Testis (tissue), 3 donors: ENCODE data around the gene SOSTDC1. TPM values are rescaled to one million over a fixed set of nuclear protein-coding genes. Genes with fewer than 3 reads are reported as not detected.

ENCODE experiments used
- DNase-seq: peaks from one replicate; pipeline ENCODE4 v3.0.0-alpha.2; 2019
- H3K27ac ChIP-seq, 2 donors: fragments of 200-600 bp; sonication (generic); one replicate each; pipeline ENCODE4 v1.5.1; 2019
- H3K27me3 ChIP-seq: fragments of 200-600 bp; sonication (generic); one replicate; pipeline ENCODE4 v1.5.1; 2019
- H3K36me3 ChIP-seq: fragments of 200-600 bp; sonication (generic); one replicate; pipeline ENCODE4 v1.5.1; 2017; ENCODE audit warnings: low read depth; ENCODE audit errors: missing control alignments
- H3K4me1 ChIP-seq: fragments of 200-600 bp; sonication (generic); one replicate; pipeline ENCODE4 v1.5.1; 2019
- H3K4me3 ChIP-seq, 2 donors: fragments of 200-600 bp; sonication (generic); one replicate each; pipeline ENCODE4 v1.5.1; 2017 to 2019
- H3K9me3 ChIP-seq: fragments of 200-600 bp; sonication (generic); one replicate; pipeline ENCODE4 v1.5.1; 2017
- POLR2A ChIP-seq: fragments of 450-650 bp; IDR thresholded peaks from one replicate; pipeline ENCODE4 v1.6.1; 2017; ENCODE audit warnings: antibody characterized with exemption, mild to moderate bottlenecking, moderate library complexity
- WGBS, 2 donors: methylation state at CpG; one replicate each; pipeline ENCODE4 v1.1.5; 2018; 5-methylcytosine and 5-hydroxymethylcytosine counted together
- intact Hi-C: fragments of 100-400 bp; cut with DNase I; formaldehyde crosslinking; loops from one replicate; pipeline ENCODE4 v1.15.1; 2023; ENCODE audit warnings: low total_unique reads
- polyA plus RNA-seq: library from polyadenylated mRNA; stranded (reverse); fragments of 350-450 nt; fragmentation: Illumina TruSeq; extraction: RNeasy Lipid Tissue Mini Kit (QIAGEN cat#74804); gene quantifications from one replicate; pipeline ENCODE4 v1.2.3, GENCODE V29; 2014; ENCODE audit warnings: low read depth, low replicate concordance; ENCODE audit not compliant: insufficient read depth
- total RNA-seq, 2 donors: library from RNA; depleted of rRNA; stranded (reverse); fragments of >200 nt; gene quantifications; one replicate each; pipeline ENCODE4 v1.2.3, GENCODE V29; 2016
- TF ChIP-seq, protein P1 (sequence below), 3 experiments: fragments of 450-650 bp in 2 of 3; fragments of 200-600 bp in 1 of 3; sonication (generic) in 1 of 3; IDR thresholded peaks; one replicate each; pipeline ENCODE4 v1.5.1; 2016 to 2019; ENCODE audit warnings: antibody characterized with exemption in 3 of 3, mild to moderate bottlenecking in 2 of 3, moderate library complexity in 1 of 3

Gene SOSTDC1
- total and polyA plus RNA-seq, 3 donors from 2014 or later: 1.5 to 5.1 (median 3.8) TPM

DNA sequence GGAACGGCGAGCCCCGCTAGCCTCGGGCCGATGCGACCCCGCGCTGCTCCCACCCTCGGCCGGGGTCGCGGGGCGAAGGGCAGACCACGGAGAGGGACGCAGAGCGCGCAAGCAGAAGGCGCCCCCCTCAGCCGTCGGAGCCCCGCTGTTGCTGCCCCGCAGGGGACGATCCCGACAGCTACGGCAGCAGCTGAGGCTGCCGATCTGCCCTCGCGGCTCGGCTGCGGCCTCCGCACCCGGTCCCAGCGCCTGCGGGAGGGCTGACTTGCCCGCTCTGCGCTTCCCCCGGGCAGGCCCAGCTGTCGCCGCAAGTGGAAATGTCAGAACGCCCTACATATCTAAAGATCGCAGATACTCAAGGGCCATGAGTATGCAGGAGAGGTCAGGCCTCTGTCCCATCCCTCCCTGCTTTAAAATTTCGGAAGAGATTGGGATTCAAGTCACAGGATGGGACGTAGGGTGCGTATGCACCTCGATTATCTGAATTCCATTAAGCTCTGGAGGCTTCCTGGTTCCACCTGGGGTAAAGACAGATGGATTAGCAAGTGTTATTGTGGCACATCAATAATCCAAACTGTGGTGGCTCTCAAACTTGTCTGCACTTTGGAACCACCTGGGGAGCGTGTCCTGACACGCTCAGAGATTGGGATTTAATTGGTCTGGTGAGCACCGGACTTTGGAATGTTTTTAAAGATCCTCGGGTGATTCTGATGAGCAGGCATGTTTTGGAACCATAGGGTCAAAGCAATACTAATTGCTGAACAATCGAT is 44.0 kb downstream of the SOSTDC1 start, which contains the start of gene CRPPA:
Gene CRPPA, minus strand, starts transcription at position 206 of the 770 bp plus-strand sequence. CDS start 216 bp downstream, outside the sequence.
- Histone ChIP-seq H3K27ac (peak within 1 kb of the TSS; percentile 93 to 98), H3K27me3 (no peaks in the 10 kb centered on the region), H3K9me3 (no peaks in the 10 kb centered on the region), H3K36me3 (no peaks in the 10 kb centered on the region), H3K4me3 (peak within 1 kb of the TSS; percentile 72 to 77), H3K4me1 (peaks cover 16% of the 10 kb centered on the region)
- no peak for TF ChIP-seq POLR2A
- TF ChIP-seq, protein P1, sequence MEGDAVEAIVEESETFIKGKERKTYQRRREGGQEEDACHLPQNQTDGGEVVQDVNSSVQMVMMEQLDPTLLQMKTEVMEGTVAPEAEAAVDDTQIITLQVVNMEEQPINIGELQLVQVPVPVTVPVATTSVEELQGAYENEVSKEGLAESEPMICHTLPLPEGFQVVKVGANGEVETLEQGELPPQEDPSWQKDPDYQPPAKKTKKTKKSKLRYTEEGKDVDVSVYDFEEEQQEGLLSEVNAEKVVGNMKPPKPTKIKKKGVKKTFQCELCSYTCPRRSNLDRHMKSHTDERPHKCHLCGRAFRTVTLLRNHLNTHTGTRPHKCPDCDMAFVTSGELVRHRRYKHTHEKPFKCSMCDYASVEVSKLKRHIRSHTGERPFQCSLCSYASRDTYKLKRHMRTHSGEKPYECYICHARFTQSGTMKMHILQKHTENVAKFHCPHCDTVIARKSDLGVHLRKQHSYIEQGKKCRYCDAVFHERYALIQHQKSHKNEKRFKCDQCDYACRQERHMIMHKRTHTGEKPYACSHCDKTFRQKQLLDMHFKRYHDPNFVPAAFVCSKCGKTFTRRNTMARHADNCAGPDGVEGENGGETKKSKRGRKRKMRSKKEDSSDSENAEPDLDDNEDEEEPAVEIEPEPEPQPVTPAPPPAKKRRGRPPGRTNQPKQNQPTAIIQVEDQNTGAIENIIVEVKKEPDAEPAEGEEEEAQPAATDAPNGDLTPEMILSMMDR (IDR thresholded peaks at IDR 0.05): no peak
- WGBS, 2 donors: 4 to 17% methylated on average over 13 to 35 of the region's 50 CpGs
- intact Hi-C loops: loop anchor here (10.0 kb wide), 1 partner anchor 727 kb away; no protein-coding TSS in a partner anchor
- DNase-seq: no peak

DNA sequence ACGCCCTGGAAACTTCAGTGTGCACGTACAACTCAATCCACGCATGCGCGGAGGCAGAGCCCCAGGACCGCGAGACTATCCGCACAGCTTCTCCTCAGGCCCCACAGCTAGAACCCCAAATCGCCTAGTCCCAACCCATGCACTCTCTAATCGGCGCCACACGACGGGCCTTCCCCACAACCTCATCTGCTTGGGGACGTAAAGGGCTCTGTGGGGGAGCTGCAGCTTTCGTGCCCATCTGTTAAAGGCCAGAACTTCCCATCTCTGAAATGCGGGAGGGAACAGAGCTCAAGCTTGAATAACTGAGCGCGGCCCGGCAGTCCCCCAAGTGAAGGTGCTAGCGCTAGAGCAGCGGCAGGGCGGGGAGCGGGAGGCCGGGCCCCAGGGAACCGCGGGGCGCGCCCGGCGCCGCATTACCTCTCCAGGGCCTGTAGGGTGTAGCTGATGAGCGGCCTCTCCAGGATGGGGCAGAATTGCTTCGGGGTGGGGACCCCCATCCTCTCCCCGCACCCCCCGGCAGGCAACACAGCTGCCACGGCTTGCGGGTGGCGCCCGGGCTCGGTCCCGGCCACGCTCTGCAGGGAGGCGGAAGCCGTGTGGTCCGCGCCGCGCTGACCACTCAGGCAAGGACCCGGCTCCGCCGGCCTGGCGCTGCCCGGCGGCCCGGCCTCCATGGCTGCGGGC is 44.7 kb downstream of the SOSTDC1 start:
- peaks cover 16% of the 10 kb centered on the region for H3K4me1 ChIP-seq
- H3K9me3 ChIP-seq: no peaks in the 10 kb centered on the region
- intact Hi-C loops: loop anchor here (10.0 kb wide), 1 partner anchor 726 kb away; no protein-coding TSS in a partner anchor
- peak; percentile 93 for DNase-seq
- 0 to 1% methylated on average over 13 to 56 of the region's 56 CpGs for WGBS, 2 donors
- H3K27ac ChIP-seq: peak overlapping the region; percentile 93 to 98
- no peaks in the 10 kb centered on the region for H3K27me3 ChIP-seq
- TF ChIP-seq, protein P1 (IDR thresholded peaks at IDR 0.05): peak in 1 of 3 experiments; percentile 19
- peak; percentile 73 for TF ChIP-seq POLR2A
- no peaks in the 10 kb centered on the region for H3K36me3 ChIP-seq
- peak overlapping the region; percentile 72 to 77 for H3K4me3 ChIP-seq

DNA sequence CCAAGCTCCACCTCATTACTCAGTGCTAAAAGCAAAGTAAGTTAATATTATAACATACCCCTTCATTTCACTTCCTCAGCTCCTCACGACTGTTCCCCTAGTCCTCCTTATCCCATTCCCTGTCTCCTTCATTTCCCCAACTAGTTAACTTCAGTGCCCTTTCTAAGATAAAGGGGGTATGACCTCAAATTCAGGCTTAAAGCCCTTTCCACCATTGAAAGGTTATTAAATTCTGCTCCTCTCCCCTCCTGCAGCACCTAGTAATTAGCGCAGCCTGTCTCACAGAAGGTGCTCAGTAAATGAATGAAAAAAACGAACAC is 45.2 kb downstream of the SOSTDC1 start:
- H3K27ac ChIP-seq: peak overlapping the region; percentile 93 to 98
- intact Hi-C loops: loop anchor here (10.0 kb wide), 1 partner anchor 725 kb away; no protein-coding TSS in a partner anchor
- TF ChIP-seq, protein P1 (IDR thresholded peaks at IDR 0.05): no peak
- no peak for TF ChIP-seq POLR2A
- WGBS, 2 donors: 0% methylated on average over 3 of the region's 3 CpGs
- H3K4me3 ChIP-seq: peak overlapping the region; percentile 72 to 77
- no peaks in the 10 kb centered on the region for H3K27me3 ChIP-seq
- no peaks in the 10 kb centered on the region for H3K36me3 ChIP-seq
- H3K9me3 ChIP-seq: no peaks in the 10 kb centered on the region
- no peak for DNase-seq
- H3K4me1 ChIP-seq: peaks cover 16% of the 10 kb centered on the region

DNA sequence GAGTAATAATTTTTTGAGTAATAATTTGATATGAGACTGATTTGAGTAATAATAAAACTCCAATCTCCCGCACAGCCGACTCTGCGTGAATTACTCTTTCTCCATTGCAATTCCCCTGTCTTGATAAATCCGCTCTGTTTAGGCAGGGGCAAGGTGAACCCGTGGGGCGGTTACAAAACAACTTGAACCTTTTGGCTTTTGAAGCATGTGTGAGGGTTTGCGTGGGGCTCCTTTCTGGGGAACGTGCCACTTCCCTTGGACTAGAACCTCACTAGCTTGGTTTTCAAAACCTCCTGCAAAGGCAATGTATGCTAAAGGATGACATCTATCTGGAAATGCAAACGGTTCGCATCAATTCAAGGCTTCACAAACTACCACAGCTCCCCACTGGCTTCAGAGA is 45.7 kb downstream of the SOSTDC1 start:
- 50 to 58% methylated on average over 10 of the region's 10 CpGs for whole genome bisulfite sequencing, 2 donors
- no peak for DNase-seq
- TF ChIP-seq POLR2A: no peak
- intact Hi-C loops: loop anchor here (10.0 kb wide), 1 partner anchor 725 kb away; no protein-coding TSS in a partner anchor
- Histone ChIP-seq H3K36me3 (no peaks in the 10 kb centered on the region), H3K27ac (peak overlapping the region; percentile 93 to 98), H3K9me3 (no peaks in the 10 kb centered on the region), H3K4me1 (peaks cover 16% of the 10 kb centered on the region), H3K4me3 (peak overlapping the region; percentile 72 to 77), H3K27me3 (no peaks in the 10 kb centered on the region)

DNA sequence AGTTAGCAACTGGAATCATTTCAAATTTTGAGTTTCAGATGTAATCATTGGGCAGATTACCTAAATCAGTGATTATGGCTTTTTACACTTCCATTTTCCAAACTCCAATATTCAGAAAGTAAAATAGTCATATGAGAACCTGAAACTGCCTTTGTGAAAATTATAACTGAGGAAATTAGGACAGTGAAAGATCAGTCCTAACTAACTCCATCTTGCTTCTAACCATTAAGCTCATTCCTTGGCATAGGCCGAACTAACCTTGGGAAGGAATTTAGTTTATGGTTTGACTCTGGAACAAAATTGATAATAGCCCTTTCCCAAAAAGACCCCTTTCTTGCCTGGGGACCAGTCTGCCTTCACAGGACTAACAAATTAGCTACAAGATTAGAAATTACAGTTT is 46.4 kb downstream of the SOSTDC1 start:
- no peaks in the 10 kb centered on the region for H3K27me3 ChIP-seq
- no peaks in the 10 kb centered on the region for H3K36me3 ChIP-seq
- DNase-seq: no peak
- intact Hi-C loops: no loop called here
- H3K27ac ChIP-seq: no peak overlapping the region
- TF ChIP-seq, protein P1 (IDR thresholded peaks at IDR 0.05): no peak
- no peak for TF ChIP-seq POLR2A
- no peaks in the 10 kb centered on the region for H3K9me3 ChIP-seq
- peaks cover 16% of the 10 kb centered on the region for H3K4me1 ChIP-seq
- WGBS, 2 donors: 79 to 94% methylated on average over 1 of the region's 1 CpG
- no peak overlapping the region for H3K4me3 ChIP-seq
